ENCODE results near the gene CRMP1. TPM values are rescaled to one million over a fixed set of nuclear protein-coding genes. Genes with fewer than 3 reads are reported as not detected.

Gene CRMP1
- total RNA-seq, 3 donors from 2014 or later: 0.44 to 1.6 (median 1.3) TPM

GRCh38 chr4:5924461-5925125 lies 31.7 kb upstream of the CRMP1 start:
- no peak for DNase-seq (ENCODE audit: low spot score in 2 of 2)
- Histone ChIP-seq H3K36me3 (no peaks in the 10 kb centered on the region), H3K4me1 (no peaks in the 10 kb centered on the region), H3K9me3 (no peaks in the 10 kb centered on the region), H3K4me3 (no peak overlapping the region), H3K27ac (no peak overlapping the region), H3K27me3 (peaks cover 0 to 38% of the 10 kb centered on the region in 2 donors)
- intact Hi-C loops (cut with DNase I; ENCODE audit: low total_unique reads): no loop called here
- TF ChIP-seq POLR2AphosphoS5 (IDR thresholded peaks at IDR 0.05): no peak
- no peak for TF ChIP-seq POLR2A (IDR thresholded peaks at IDR 0.05)
- TF ChIP-seq CTCF (IDR thresholded peaks at IDR 0.05): no peak

GRCh38 chr4:5923376-5923775 lies 30.5 kb upstream of the CRMP1 start:
- no peak for TF ChIP-seq CTCF (IDR thresholded peaks at IDR 0.05)
- TF ChIP-seq POLR2AphosphoS5 (IDR thresholded peaks at IDR 0.05): no peak
- no peak for TF ChIP-seq POLR2A (IDR thresholded peaks at IDR 0.05)
- Histone ChIP-seq H3K4me1 (no peaks in the 10 kb centered on the region), H3K36me3 (no peaks in the 10 kb centered on the region), H3K27me3 (peaks cover 0 to 46% of the 10 kb centered on the region in 2 donors), H3K27ac (no peak overlapping the region), H3K4me3 (no peak overlapping the region), H3K9me3 (no peaks in the 10 kb centered on the region)
- DNase-seq (ENCODE audit: low spot score in 2 of 2): no peak
- intact Hi-C loops (cut with DNase I; ENCODE audit: low total_unique reads): no loop called here

- Histone ChIP-seq H3K4me3 (no peak overlapping the region), H3K4me1 (no peaks in the 10 kb centered on the region), H3K27ac (no peak overlapping the region), H3K36me3 (no peaks in the 10 kb centered on the region), H3K27me3 (peaks cover 0 to 55% of the 10 kb centered on the region in 2 donors), H3K9me3 (no peaks in the 10 kb centered on the region)
- TF ChIP-seq POLR2A (IDR thresholded peaks at IDR 0.05) (no peak), CTCF (IDR thresholded peaks at IDR 0.05) (no peak), POLR2AphosphoS5 (IDR thresholded peaks at IDR 0.05) (no peak)
- DNase-seq (ENCODE audit: low spot score in 2 of 2): no peak
- intact Hi-C loops (cut with DNase I; ENCODE audit: low total_unique reads): no loop called here
Measured at GRCh38 chr4:5922556-5922955, 29.7 kb upstream of the CRMP1 start.

- H3K36me3 ChIP-seq: no peaks in the 10 kb centered on the region
- peaks cover 0 to 55% of the 10 kb centered on the region in 2 donors for H3K27me3 ChIP-seq
- intact Hi-C loops (cut with DNase I; ENCODE audit: low total_unique reads): no loop called here
- no peaks in the 10 kb centered on the region for H3K9me3 ChIP-seq
- H3K4me3 ChIP-seq: no peak overlapping the region
- no peak for TF ChIP-seq POLR2AphosphoS5 (IDR thresholded peaks at IDR 0.05)
- no peak for TF ChIP-seq POLR2A (IDR thresholded peaks at IDR 0.05)
- no peak for TF ChIP-seq CTCF (IDR thresholded peaks at IDR 0.05)
- no peak overlapping the region for H3K27ac ChIP-seq
- DNase-seq (ENCODE audit: low spot score in 2 of 2): no peak
- H3K4me1 ChIP-seq: no peaks in the 10 kb centered on the region
Measured at GRCh38 chr4:5921981-5922380, 29.1 kb upstream of the CRMP1 start.

- intact Hi-C loops (cut with DNase I; ENCODE audit: low total_unique reads): no loop called here
- H3K4me3 ChIP-seq: no peak overlapping the region
- peaks cover 0 to 56% of the 10 kb centered on the region in 2 donors for H3K27me3 ChIP-seq
- H3K9me3 ChIP-seq: no peaks in the 10 kb centered on the region
- H3K27ac ChIP-seq: no peak overlapping the region
- DNase-seq (ENCODE audit: low spot score in 2 of 2): no peak
- no peaks in the 10 kb centered on the region for H3K4me1 ChIP-seq
- TF ChIP-seq CTCF (IDR thresholded peaks at IDR 0.05) (no peak), POLR2AphosphoS5 (IDR thresholded peaks at IDR 0.05) (no peak), POLR2A (IDR thresholded peaks at IDR 0.05) (no peak)
- no peaks in the 10 kb centered on the region for H3K36me3 ChIP-seq
Measured at GRCh38 chr4:5921101-5921980, 28.5 kb upstream of the CRMP1 start.

All from breast epithelium (tissue), 4 donors.